GM18870 (cell line): ENCODE measurements around the gene PLA2G6.
"Not testable (repeated sequence)": the region's sequence is repeated elsewhere in the genome, so short reads cannot be mapped to it uniquely, and the experiment has no call there.

ENCODE experiments used
- ATAC-seq: cut with Tn5 transposase; IDR thresholded peaks from one replicate; pipeline ENCODE4 v1.9.1; 2021; ENCODE audit warnings: moderate library complexity; ENCODE audit not compliant: unreplicated experiment

The PLA2G6 gene

GRCh38 chr22:38191731-38192474 lies 10.3 kb upstream of the PLA2G6 start:
- no peak for ATAC-seq

DNA sequence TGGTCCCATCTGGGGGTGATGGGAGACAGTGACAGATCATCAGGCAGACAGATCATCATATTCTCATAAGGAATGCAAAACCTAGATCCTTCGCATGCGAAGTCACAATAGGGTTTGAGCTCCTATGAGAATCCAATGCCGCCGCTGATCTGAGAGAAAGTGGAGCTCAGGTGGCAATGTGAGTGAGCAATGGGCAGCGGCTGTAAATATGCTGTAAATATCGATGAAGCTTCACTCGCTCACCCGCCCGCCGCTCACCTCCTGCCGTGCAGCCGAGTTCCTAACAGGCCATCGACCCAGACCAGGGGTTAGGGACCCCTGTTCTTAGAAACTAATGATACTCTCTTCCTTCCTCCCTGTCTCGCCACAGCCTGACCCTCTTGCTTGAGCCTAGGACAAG lies 9.4 kb upstream of the PLA2G6 start:
- ATAC-seq: no peak

DNA sequence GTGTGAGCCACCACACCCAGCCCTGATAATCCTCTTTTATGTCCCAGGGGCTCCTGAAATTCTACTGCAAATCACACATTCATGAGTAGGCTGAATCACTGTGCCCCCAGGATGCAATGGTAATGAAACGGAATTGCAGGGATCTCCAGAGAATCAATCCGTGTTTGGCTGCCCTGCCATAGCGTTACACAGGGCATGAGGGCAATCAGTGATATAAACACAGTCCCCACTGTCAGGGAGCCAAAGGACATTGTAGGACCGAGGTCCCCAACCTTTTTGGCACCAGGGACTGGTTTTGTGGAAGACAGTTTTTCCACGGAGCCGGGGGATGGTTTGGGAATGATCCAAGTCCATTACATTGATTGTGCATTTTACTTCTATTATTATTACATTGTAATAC lies 9.0 kb upstream of the PLA2G6 start:
- no peak for ATAC-seq

DNA sequence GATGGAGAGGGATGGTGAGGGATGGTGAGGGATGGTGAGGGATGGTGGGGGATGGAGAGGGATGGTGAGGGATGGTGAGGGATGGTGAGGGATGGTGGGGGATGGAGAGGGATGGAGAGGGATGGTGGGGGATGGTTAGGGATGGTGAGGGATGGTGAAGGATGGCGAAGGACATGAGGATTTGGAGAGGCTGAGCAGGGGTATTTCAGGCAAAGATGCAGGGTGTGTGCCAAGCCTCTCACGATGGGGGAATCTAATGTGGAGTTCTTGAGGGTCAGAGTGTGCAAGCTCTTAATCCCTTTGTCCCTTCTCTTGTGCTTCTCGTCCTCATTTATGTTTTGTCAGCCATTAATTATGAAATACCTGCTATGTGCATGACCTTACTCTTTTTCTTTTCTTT lies 7.5 kb upstream of the PLA2G6 start:
- no peak for ATAC-seq

GRCh38 chr22:38187413-38188212 lies 6.0 kb upstream of the PLA2G6 start:
- no peak for ATAC-seq

GRCh38 chr22:38186429-38186828 lies 4.8 kb upstream of the PLA2G6 start:
- ATAC-seq: no peak

DNA sequence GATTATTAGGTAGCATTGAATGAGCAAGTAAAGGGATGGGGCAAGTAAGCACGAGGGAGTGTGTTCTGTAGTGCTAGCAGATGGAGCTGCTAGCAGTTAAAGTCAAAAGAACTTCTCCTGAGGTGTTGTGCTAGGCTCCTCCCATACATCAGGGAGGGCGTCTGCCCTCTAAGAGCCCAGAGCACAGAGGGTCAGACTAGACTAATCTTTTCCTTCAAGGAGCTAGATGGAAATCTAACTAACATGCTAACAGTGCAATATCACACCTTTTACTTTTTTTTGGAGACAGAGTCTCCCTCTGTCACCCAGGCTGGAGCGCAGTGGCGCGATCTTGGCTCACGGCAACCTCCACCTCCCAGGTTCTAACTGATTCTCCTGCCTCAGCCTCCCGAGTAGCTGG lies 3.2 kb upstream of the PLA2G6 start:
- ATAC-seq: no peak

DNA sequence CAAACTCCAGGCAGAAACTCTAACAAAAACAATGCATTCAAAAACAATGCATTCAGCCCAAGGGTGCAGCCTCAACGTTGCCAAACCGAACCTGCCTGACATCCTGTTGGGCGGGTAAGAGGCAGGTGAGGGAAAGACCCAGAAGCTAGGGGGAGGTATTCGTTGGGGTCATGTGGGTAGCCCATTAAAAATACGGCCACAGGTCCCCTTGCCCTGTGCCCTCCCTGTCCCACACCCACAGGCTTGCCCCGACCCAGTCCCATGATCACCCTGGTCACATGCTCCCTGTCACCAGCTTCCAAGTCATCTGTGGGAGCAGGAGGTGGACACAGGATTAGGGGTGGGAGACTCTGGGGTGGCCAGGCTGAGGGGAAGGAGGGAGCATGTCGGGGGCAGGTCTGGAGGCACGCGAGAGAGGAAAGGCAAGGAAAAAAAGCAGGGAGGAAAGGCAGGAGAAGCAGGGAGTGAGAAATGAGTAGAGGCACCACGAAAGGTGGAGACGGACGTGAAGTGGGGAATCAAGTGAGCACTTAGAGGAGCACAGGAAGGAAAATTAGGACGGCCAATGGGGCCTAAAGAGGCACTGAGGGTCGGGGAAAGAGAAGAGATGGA lies 683 bp downstream of the PLA2G6 start:
- no peak for ATAC-seq

- ATAC-seq: not testable (repeated sequence)
These were observed 3.1 kb downstream of the PLA2G6 start for GRCh38 chr22:38178605-38178937.

DNA sequence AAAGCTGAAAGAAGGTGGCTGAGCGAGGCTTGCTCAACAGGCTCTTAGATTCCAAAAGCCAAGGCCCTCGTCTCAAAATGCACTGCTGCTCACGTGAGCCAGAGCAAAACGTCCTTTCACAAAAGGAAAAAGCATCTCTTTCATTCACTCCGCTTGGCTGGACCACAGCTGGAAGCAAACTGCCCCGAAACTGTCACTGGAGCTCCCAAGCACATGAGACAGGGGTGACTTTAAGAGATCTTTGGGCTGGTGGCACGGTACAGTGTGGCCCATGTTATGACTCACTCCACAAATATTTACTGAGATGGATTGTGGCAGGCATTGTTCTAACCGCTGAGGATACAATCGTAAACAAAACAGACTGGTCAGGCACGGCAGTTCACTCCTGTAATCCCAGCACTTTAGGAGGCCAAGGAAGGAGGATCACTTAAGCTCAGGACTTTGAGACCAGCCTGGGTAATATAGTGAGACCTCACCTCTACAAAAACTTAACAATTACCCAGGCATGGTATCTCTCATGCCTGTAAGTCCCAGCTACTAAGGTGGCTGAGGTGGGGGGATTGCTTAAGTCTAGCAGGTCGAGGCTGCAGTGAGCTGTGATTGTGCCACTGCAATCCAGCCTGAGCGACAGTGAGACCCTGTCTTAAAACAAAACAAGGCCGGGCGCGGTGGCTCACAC lies 3.6 kb downstream of the PLA2G6 start:
- ATAC-seq: no peak

DNA sequence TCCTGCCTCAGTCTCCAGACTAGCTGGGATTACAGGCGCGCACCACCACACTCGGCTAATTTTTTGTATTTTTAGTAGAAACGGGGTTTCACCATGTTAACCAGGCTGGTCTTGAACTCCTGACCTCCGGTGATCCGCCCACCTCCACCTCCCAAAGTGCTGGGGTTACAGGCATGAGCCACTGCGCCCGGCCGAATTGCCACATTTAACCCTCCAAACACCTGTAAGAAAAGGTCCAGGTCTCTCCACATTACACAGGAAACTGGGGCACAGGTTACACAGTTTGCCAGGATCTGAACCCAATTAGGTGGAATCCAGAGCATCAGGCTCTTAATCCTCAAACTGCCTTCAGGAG lies 4.1 kb downstream of the PLA2G6 start:
- not testable (repeated sequence) for ATAC-seq

DNA sequence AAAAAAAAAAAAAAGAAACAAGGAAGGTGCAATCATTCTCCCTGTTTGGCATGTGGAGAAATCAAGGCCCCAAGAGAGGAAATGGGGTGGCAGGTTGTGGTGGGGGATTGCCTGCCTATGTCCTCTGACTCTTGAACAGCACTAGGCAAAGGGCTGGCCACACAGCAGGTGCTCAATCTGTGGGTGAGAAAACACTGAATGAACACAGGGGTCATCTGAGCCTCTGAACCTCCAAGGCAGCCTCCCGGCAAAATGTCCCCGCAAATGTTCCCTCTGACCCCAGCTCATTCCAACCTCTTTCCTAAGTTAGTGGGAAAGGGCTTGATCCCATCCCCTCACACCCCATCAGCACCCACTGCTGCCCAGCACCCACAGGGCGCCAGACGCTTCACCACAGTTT lies 4.6 kb downstream of the PLA2G6 start:
- ATAC-seq: no peak

DNA sequence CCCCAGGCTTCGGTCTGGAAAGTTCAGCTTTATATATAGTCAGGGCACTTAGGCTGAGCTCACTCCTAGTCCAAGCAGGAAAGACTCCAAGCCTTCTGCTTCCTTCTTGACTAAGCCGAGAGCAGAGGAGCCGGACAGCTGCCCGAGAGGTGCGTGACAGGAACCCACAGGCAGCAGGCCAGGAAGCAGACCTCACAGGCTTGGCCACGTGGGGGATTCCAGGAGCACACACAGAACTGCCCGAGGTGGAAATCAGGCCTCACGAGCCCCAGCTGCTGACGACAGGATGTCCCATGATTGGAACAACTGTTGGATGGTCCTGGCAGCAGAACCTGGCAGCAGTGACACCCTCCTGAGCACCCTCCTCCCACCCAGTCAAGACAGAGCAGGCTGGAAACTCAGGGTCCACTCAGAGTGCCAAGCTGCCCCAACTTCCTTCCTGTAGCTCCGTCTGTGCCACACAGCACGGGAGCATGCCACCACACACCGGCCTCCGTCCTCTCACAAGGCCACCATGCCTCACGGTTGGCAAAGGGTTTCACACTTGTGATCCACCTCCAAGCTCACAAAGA lies 5.4 kb downstream of the PLA2G6 start:
- no peak for ATAC-seq

DNA sequence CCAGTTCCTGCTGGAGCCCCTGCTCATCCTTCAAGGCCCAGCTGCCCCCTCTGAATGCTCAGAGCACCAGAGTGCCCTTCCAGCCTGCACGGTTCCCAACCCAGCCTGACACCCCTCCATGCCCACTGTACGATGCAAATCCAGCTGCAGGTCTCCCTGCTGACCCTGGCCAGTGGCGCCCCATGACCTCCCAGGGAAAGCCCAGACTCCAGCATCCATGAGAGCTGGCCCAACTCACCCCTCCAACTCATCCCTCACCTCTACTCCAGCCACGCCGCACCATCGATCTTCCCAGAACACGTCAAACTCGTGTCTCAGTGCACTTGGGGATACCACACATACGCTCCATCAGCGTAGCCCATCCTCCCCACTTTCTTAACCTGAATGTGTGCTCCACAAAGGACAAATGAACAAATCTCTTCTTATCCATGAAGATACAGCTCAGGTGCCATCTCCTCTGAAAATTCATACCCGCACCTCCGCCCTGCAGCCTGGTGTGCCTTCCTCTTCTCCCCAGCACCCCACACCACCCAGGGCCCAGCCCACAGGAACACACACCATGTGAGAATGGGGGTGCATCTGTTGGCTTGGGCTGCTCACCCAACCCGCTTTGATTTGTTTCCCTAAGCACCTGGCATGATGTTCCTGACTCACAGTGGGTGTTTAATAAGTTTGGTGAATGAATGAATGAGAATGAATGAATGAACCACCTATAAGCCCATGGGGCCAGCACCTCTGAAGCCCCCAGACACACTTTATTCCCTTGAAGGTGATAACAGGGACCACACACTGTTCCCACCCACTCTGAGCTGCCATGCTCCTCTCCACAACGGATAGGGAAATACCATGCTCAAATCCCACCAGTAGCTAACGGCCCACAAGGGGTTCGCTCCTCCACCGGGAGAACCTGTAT lies 6.2 kb downstream of the PLA2G6 start:
- ATAC-seq: no peak

DNA sequence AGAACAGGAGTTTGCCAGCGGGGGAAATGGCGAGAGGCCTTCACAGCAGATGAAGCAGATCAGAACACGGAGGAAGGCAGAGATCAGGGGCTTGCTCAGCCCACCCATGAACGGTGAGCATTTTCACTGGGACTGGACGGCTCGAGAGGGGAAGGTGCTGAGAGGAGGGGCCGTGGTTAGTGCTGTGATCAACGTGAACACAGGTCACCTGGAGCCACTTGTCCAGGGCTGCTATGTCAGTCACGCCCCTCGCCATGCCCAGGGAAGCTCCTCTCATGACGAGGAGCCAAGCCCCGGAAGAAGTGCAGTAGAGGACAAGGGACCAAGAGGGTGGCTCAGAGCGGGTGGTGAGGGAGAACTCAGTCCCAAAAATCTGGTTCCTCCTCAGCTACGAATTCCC lies 7.0 kb downstream of the PLA2G6 start:
- no peak for ATAC-seq

- no peak for ATAC-seq
These were observed 8.1 kb downstream of the PLA2G6 start for GRCh38 chr22:38173641-38173906.

GRCh38 chr22:38172832-38173640 lies 8.6 kb downstream of the PLA2G6 start:
- no peak for ATAC-seq

- ATAC-seq: no peak
These were observed 9.5 kb downstream of the PLA2G6 start for GRCh38 chr22:38171927-38172831.

- ATAC-seq: no peak
These were observed 11.2 kb downstream of the PLA2G6 start for GRCh38 chr22:38170469-38170868.
